HepG2 (cell line): ENCODE data around the gene CENPM. TPM values are rescaled to one million over a fixed set of nuclear protein-coding genes. Genes with fewer than 3 reads are reported as not detected.
A peak's percentile ranks its signal among the peaks of the same experiment; 100 is the strongest.

Source experiments
- GABPA ChIP-seq, 2 experiments: IDR thresholded peaks; 2 replicates each; pipeline ENCODE4 v1.6.1; 2011 to 2016; ENCODE audit warnings: low read depth in 2 of 2, low read length in 1 of 2, missing biosample characterization in 1 of 2, missing genetic modification characterization in 1 of 2
- HOXA3 ChIP-seq: sonication (generic); formaldehyde crosslinking; IDR thresholded peaks from 2 replicates; pipeline ENCODE4 v1.5.0; 2020; ENCODE audit warnings: missing genetic modification reagents
- KDM5A ChIP-seq: fragments of 200-600 bp; sonication (generic); IDR thresholded peaks from 2 replicates; pipeline ENCODE4 v1.7.0; 2018; ENCODE audit warnings: antibody characterized with exemption, mild to moderate bottlenecking, low read length, borderline replicate concordance
- KLF13 ChIP-seq: sonication (generic); formaldehyde crosslinking; IDR thresholded peaks from 2 replicates; pipeline ENCODE4 v1.4.0; 2020; ENCODE audit warnings: mild to moderate bottlenecking, missing genetic modification reagents
- SAP130 ChIP-seq: IDR thresholded peaks from 2 replicates; pipeline ENCODE4 v1.6.1; 2016; ENCODE audit warnings: low read depth
- ZNF232 ChIP-seq: sonication (generic); formaldehyde crosslinking; IDR thresholded peaks from 2 replicates; pipeline ENCODE4 v1.4.0; 2020; ENCODE audit warnings: missing genetic modification reagents, borderline replicate concordance
- ZNF263 ChIP-seq: sonication (generic); formaldehyde crosslinking; IDR thresholded peaks from 2 replicates; pipeline ENCODE4 v1.4.0; 2020; ENCODE audit warnings: missing genetic modification reagents
- ZNF44 ChIP-seq: sonication (generic); formaldehyde crosslinking; IDR thresholded peaks from 2 replicates; pipeline ENCODE4 v1.5.1; 2020; ENCODE audit warnings: mild to moderate bottlenecking, missing genetic modification reagents
- ZNF674 ChIP-seq: sonication (generic); formaldehyde crosslinking; IDR thresholded peaks from 2 replicates; pipeline ENCODE4 v1.5.0; 2020; ENCODE audit warnings: low read depth, mild to moderate bottlenecking, missing genetic modification reagents
- ZNF781 ChIP-seq: sonication (generic); formaldehyde crosslinking; IDR thresholded peaks from 2 replicates; pipeline ENCODE4 v1.5.1; 2020; ENCODE audit warnings: borderline replicate concordance, mild to moderate bottlenecking, missing genetic modification reagents; ENCODE audit errors: not compliant biosample characterization
- polyA plus RNA-seq, 8 experiments: library from polyadenylated mRNA; depleted of rRNA in 3 of 8; stranded (reverse) in 7 of 8; unstranded in 1 of 8; fragments of >200 nt; fragmentation: Illumina TruSeq in 4 of 8; extraction: Trizol in 4 of 8; gene quantifications; 2 replicates each; pipeline versions ENCODE4 v1.2.1 to v1.2.3, GENCODE V29; 2011 to 2016; ENCODE audit warnings: low read depth in 4 of 8, missing spikeins in 1 of 8, mixed read lengths in 1 of 8; ENCODE audit not compliant: insufficient read depth in 1 of 8
- total RNA-seq, 5 experiments: library from RNA; depleted of rRNA; stranded (reverse); fragments of >200 nt; fragmentation: Illumina TruSeq; extraction: Trizol; gene quantifications; 2 replicates each; pipeline ENCODE4 v1.2.3, GENCODE V29; 2016; ENCODE audit warnings: low read depth in 1 of 5
- TF ChIP-seq, protein P1 (sequence below): sonication (generic); formaldehyde crosslinking; IDR thresholded peaks from one replicate; pipeline ENCODE4 v1.5.1; 2020; ENCODE audit warnings: mild to moderate bottlenecking, missing genetic modification reagents; ENCODE audit errors: not compliant biosample characterization
- TF ChIP-seq, protein P2 (sequence below): sonication (generic); formaldehyde crosslinking; IDR thresholded peaks from 2 replicates; pipeline ENCODE4 v1.4.0; 2020; ENCODE audit warnings: mild to moderate bottlenecking, missing genetic modification reagents, borderline replicate concordance
- TF ChIP-seq, protein P3 (sequence below): sonication (generic); formaldehyde crosslinking; conservative IDR thresholded peaks from 2 replicates; pipeline ENCODE4 v1.4.0; 2020; ENCODE audit warnings: missing genetic modification reagents

CENPM gene
- total and polyA plus RNA-seq, 2 of the 13 experiments (the other 11 are each of a cell fraction or from before 2014, with no cell fraction given) = 11.2 to 37.3 TPM

DNA sequence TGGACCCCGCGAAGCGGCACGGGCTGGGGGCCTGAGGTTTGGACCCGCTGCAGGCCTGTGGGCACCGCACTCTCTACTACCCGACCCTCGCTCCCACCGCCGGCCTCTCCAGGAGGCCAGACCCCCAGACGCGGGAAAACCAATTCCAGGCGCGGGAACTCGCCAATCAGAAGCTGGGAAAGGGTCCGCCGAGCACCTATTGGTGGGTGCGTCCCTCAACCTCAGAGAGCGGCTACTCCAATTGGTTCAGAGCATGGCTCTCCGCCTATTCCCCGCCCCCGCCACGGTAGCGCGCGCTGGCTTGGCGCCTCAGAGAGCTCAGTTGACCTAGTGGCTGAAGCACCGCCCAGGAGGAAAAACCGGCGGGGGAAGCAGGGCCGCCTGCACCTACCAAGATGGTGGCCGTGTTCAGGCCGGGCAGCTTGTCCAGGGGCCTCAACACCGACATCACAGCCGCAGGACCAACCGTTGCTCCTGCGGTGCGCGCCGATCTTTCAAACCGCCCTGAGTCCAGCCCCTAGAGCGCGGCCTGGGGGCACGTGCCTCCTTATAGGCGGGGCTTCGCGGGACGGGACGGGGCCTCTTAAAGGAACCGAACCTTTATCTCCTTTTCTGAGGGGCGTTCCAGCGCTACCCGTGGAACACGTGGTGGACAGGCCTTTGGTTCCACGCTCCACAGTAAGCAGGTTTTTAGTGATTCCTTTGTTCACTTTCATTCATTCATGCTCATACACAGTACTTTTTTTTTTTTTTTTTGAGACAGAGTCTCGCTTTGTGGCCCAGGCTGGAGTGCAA, at the start of gene CENPM (continued):
- TF ChIP-seq ZNF44 (CRISPR knock-in tag) = peak; percentile 94
- TF ChIP-seq KLF13 (CRISPR knock-in tag) = no peak
- TF ChIP-seq HOXA3 = peak; percentile 82
- TF ChIP-seq KDM5A = peak; percentile 66; the same call in 1 of the 2 replicates
- TF ChIP-seq, protein P1, sequence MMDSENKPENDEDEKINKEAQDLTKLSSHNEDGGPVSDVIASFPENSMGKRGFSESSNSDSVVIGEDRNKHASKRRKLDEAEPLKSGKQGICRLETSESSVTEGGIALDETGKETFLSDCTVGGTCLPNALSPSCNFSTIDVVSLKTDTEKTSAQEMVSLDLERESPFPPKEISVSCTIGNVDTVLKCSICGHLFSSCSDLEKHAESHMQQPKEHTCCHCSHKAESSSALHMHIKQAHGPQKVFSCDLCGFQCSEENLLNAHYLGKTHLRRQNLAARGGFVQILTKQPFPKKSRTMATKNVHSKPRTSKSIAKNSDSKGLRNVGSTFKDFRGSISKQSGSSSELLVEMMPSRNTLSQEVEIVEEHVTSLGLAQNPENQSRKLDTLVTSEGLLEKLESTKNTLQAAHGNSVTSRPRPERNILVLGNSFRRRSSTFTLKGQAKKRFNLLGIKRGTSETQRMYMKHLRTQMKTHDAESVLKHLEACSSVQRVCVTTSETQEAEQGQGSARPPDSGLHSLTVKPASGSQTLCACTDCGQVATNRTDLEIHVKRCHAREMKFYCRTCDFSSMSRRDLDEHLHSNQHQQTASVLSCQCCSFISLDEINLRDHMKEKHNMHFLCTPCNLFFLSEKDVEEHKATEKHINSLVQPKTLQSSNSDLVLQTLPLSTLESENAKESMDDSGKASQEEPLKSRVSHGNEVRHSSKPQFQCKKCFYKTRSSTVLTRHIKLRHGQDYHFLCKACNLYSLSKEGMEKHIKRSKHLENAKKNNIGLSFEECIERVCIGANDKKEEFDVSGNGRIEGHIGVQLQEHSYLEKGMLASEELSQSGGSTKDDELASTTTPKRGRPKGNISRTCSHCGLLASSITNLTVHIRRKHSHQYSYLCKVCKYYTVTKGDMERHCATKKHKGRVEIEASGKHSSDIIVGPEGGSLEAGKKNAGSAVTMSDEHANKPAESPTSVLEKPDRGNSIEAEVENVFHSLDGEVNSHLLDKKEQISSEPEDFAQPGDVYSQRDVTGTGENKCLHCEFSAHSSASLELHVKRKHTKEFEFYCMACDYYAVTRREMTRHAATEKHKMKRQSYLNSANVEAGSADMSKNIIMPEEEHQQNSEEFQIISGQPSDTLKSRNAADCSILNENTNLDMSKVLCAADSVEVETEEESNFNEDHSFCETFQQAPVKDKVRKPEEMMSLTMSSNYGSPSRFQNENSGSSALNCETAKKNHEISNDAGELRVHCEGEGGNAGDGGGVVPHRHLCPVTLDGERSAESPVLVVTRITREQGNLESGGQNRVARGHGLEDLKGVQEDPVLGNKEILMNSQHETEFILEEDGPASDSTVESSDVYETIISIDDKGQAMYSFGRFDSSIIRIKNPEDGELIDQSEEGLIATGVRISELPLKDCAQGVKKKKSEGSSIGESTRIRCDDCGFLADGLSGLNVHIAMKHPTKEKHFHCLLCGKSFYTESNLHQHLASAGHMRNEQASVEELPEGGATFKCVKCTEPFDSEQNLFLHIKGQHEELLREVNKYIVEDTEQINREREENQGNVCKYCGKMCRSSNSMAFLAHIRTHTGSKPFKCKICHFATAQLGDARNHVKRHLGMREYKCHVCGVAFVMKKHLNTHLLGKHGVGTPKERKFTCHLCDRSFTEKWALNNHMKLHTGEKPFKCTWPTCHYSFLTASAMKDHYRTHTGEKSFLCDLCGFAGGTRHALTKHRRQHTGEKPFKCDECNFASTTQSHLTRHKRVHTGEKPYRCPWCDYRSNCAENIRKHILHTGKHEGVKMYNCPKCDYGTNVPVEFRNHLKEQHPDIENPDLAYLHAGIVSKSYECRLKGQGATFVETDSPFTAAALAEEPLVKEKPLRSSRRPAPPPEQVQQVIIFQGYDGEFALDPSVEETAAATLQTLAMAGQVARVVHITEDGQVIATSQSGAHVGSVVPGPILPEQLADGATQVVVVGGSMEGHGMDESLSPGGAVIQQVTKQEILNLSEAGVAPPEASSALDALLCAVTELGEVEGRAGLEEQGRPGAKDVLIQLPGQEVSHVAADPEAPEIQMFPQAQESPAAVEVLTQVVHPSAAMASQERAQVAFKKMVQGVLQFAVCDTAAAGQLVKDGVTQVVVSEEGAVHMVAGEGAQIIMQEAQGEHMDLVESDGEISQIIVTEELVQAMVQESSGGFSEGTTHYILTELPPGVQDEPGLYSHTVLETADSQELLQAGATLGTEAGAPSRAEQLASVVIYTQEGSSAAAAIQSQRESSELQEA (CRISPR knock-in tag) = peak; percentile 76
- TF ChIP-seq ZNF232 (CRISPR knock-in tag) = peak; percentile 87; the same call in 1 of the 2 replicates
- TF ChIP-seq ZNF674 (CRISPR knock-in tag) = no peak
- peak; percentile 63 for TF ChIP-seq ZNF263
- TF ChIP-seq ZNF781 (CRISPR knock-in tag) = peak; percentile 81
- TF ChIP-seq, protein P2, sequence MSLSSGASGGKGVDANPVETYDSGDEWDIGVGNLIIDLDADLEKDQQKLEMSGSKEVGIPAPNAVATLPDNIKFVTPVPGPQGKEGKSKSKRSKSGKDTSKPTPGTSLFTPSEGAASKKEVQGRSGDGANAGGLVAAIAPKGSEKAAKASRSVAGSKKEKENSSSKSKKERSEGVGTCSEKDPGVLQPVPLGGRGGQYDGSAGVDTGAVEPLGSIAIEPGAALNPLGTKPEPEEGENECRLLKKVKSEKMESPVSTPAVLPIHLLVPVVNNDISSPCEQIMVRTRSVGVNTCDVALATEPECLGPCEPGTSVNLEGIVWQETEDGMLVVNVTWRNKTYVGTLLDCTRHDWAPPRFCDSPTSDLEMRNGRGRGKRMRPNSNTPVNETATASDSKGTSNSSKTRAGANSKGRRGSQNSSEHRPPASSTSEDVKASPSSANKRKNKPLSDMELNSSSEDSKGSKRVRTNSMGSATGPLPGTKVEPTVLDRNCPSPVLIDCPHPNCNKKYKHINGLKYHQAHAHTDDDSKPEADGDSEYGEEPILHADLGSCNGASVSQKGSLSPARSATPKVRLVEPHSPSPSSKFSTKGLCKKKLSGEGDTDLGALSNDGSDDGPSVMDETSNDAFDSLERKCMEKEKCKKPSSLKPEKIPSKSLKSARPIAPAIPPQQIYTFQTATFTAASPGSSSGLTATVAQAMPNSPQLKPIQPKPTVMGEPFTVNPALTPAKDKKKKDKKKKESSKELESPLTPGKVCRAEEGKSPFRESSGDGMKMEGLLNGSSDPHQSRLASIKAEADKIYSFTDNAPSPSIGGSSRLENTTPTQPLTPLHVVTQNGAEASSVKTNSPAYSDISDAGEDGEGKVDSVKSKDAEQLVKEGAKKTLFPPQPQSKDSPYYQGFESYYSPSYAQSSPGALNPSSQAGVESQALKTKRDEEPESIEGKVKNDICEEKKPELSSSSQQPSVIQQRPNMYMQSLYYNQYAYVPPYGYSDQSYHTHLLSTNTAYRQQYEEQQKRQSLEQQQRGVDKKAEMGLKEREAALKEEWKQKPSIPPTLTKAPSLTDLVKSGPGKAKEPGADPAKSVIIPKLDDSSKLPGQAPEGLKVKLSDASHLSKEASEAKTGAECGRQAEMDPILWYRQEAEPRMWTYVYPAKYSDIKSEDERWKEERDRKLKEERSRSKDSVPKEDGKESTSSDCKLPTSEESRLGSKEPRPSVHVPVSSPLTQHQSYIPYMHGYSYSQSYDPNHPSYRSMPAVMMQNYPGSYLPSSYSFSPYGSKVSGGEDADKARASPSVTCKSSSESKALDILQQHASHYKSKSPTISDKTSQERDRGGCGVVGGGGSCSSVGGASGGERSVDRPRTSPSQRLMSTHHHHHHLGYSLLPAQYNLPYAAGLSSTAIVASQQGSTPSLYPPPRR = peak; percentile 64
- TF ChIP-seq GABPA (IDR thresholded peaks at IDR 0.05; ENCODE audit: low read depth, low read length) = no peak
- TF ChIP-seq GABPA (CRISPR knock-in tag; IDR thresholded peaks at IDR 0.05; ENCODE audit: low read depth) = no peak
- peak; percentile 99 for TF ChIP-seq SAP130 (CRISPR knock-in tag)
- TF ChIP-seq, protein P3, sequence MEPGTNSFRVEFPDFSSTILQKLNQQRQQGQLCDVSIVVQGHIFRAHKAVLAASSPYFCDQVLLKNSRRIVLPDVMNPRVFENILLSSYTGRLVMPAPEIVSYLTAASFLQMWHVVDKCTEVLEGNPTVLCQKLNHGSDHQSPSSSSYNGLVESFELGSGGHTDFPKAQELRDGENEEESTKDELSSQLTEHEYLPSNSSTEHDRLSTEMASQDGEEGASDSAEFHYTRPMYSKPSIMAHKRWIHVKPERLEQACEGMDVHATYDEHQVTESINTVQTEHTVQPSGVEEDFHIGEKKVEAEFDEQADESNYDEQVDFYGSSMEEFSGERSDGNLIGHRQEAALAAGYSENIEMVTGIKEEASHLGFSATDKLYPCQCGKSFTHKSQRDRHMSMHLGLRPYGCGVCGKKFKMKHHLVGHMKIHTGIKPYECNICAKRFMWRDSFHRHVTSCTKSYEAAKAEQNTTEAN (CRISPR knock-in tag) = 0 out of 2 replicates have a peak, but pooled peaks have one; percentile 3
